AG09319 (cell line): Measurements from ENCODE around the gene IER3IP1.
"Not testable (repeated sequence)": the region's sequence is repeated elsewhere in the genome, so short reads cannot be mapped to it uniquely, and the experiment has no call there.

ENCODE experiments used
- DNase-seq: peaks from one replicate; pipeline ENCODE4 v3.0.0-alpha.2; 2010; ENCODE audit warnings: low read depth; ENCODE audit errors: extremely low read depth
- TF ChIP-seq, protein P1 (sequence below): IDR thresholded peaks from 2 replicates; pipeline ENCODE4 v1.5.1; 2011; ENCODE audit warnings: low read depth, mild to moderate bottlenecking, inconsistent platforms, low read length, moderate library complexity

IER3IP1 gene

DNA sequence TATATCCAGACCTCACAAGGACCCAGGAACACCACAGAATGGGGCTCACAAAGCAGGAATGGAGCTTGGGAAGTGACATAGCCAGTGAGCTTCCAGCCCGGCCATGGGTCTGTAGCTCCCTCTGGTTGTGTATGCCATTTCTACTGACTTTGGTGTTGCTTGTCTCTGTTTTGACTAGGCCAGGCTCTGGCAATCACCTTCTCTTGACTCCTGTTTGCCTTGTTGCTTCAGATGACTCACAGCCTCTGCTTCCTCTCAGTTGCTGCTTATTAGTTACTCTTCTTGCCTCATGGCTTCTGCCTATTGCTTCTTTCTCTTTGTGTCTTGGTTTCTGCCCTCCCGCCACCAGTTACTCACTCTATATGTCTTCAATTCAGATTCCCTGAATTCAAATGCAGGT lies 15.8 kb upstream of the IER3IP1 start:
- TF ChIP-seq, protein P1, sequence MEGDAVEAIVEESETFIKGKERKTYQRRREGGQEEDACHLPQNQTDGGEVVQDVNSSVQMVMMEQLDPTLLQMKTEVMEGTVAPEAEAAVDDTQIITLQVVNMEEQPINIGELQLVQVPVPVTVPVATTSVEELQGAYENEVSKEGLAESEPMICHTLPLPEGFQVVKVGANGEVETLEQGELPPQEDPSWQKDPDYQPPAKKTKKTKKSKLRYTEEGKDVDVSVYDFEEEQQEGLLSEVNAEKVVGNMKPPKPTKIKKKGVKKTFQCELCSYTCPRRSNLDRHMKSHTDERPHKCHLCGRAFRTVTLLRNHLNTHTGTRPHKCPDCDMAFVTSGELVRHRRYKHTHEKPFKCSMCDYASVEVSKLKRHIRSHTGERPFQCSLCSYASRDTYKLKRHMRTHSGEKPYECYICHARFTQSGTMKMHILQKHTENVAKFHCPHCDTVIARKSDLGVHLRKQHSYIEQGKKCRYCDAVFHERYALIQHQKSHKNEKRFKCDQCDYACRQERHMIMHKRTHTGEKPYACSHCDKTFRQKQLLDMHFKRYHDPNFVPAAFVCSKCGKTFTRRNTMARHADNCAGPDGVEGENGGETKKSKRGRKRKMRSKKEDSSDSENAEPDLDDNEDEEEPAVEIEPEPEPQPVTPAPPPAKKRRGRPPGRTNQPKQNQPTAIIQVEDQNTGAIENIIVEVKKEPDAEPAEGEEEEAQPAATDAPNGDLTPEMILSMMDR, result no peak

DNA sequence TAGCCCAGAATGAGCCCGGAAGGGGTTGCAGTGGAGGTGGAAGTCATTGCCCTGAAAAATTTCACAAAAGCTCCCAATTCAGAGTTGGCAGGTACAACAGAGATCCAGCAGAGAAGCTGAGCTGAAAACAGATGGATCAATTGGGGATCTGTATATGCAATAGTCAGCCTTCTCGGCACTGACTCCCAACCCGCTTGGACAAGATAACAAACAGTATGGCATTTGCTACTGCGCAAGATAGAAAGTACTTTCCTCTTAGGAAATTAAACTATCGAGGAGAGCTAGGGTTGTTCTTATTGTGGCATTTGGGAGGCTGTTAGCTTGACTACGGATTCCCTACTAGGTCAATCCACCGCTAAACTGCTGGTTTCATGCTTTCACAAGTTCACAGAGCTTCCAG lies 11.6 kb upstream of the IER3IP1 start:
- TF ChIP-seq, protein P1, result no peak
- DNase-seq, result no peak

More for the DNA sequence above, 15.8 kb upstream of the IER3IP1 start:
- no peak for DNase-seq

DNA sequence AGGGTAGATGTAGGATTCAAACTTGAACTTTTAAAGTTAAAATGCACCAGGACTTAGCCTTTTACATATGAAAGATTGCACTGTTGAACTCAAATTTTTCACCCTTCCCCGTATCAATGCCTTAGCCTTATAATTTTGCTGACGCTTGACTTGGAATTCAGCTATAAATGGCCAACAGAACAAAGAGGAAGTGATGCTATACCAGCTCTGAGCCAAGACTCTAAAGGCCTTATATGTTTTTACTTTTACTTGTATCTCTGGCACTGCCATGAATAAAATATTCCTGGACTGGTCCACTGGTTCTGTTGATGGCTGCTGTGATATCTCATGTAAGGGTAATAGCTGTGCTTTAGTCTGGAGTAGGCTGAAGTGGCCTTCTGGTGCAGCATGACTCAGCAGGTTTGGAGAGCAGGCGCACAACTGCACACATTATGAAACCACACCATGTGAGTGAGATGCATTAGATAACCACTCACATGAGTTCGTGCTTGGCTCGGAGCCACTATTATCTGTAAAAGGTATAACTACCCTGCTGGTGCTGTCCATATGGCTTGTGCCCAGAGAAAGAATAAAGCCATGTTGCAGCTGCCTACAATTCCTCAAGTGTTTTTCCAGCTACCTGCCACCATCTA lies 8.4 kb upstream of the IER3IP1 start:
- DNase-seq, result no peak
- TF ChIP-seq, protein P1, result no peak

DNA sequence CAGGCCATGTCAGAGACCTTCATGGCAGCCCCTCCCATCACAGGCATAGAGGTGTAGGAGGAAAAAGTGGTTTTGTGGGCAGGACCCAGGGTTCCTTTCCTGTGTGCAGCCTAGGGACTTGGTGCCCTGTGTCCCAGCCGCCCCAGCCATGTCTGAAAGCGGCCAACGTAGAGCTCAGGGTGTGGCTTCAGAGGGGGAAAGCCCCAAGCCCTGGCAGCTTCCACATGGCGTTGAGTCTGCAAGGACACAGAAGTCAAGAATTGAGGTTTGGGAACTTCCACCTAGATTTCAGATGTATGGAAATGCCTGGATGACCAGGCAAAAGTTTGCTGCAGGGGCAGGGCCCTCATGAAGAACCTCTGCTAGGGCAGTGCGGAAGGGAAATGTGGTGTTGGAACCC lies 6.0 kb upstream of the IER3IP1 start:
- not testable (repeated sequence) for DNase-seq

DNA sequence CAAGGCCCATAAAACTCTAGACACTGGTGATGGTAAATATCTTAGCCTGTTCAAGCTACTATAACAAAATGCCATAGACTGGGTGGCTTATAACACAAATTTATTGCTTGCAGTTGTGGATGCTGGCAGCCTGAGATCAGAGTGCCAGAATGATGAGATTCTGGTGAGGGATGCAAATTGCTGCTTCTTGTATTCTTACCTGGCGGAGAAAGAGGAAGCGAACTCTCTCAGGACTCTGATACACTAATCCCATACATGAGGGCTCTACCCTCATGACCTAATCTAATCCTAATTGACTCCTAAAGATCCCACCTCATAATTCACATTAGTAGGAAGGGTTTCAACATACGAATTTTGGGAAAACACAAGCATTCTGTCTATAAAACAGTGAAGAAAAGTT lies 4.6 kb upstream of the IER3IP1 start:
- no peak for DNase-seq
- TF ChIP-seq, protein P1, result no peak

DNA sequence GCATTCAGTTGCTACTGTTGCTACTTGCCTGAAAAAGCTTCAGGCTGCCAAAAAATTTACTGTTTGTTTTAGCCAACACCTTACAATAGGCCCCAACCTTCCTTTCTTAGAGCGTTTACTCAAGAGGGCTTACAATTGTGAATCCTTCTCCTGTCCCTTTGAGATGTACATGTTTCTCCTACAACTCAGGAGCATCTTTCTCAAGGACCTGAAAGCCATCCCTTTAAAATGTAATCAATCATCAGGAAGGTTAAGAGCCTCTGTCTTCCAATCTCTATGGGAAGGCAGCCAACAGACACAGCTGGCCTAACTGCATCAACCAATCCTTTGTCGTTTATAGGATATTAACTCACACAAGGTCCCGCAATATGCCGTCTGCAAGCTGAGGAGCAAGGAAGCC lies 3.4 kb upstream of the IER3IP1 start:
- no peak for DNase-seq
- TF ChIP-seq, protein P1, result no peak

DNA sequence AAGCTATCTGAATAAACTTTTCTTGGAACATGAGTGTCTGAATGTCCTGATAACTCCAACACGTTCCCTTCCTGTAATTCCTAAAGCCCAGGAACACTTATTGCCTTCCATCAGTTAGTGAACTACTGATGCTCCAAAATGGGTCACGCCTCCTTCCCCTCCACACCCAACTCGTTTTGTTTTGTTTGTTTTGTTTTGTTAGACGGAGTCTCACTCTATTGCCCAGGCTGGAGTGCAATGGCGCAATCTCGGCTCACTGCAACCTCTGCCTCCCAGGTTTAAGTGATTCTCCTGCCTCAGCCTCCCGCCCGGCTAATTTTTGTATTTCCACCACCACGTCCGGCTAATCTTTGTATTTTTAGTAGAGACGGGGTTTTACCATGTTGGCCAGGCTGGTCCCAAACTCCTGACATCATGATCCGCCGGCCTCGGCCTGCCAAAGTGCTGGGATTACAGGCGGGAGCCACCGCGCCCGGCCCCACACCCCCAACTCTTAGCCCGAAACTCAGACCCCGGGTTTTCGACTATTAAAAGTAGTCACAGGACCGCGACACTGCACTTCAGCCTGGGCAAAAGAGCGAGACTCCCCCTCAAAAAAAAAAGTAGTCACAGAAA lies 774 bp downstream of the IER3IP1 start:
- DNase-seq, result no peak
- TF ChIP-seq, protein P1, result no peak
